T47D (cell line): ENCODE measurements around the gene HRH3.

Experiments used
- DNase-seq, 2 experiments: peaks; one replicate each; pipeline versions ENCODE4 v3.0.0 to v3.0.0-alpha.2; 2011 to 2012; ENCODE audit warnings: low read depth in 1 of 2, low spot score in 1 of 2
- JUND ChIP-seq: IDR thresholded peaks from 2 replicates; pipeline ENCODE4 v1.6.1; 2012; ENCODE audit warnings: low read depth
- in situ Hi-C: cut with HindIII; loops from 2 replicates; pipeline ENCODE4 v1.10.0; 2016; ENCODE audit warnings: low sequenced_read_pairs, low pct_unique_long_range_greater_than_20kb

HRH3 gene

GRCh38 chr20:62203378-62204030 lies 16.6 kb downstream of the HRH3 start:
- DNase-seq = no peak
- in situ Hi-C loops = no loop called here
- TF ChIP-seq JUND = no peak

GRCh38 chr20:62202676-62203377 lies 17.3 kb downstream of the HRH3 start:
- TF ChIP-seq JUND = no peak
- DNase-seq = no peak
- in situ Hi-C loops = no loop called here

GRCh38 chr20:62202083-62202395 lies 18.0 kb downstream of the HRH3 start:
- TF ChIP-seq JUND = no peak
- DNase-seq = no peak
- in situ Hi-C loops = no loop called here

GRCh38 chr20:62201173-62202082 lies 18.6 kb downstream of the HRH3 start:
- DNase-seq = no peak
- TF ChIP-seq JUND = no peak
- in situ Hi-C loops = no loop called here

GRCh38 chr20:62200491-62201172 lies 19.4 kb downstream of the HRH3 start:
- TF ChIP-seq JUND = no peak
- in situ Hi-C loops = no loop called here
- no peak for DNase-seq

GRCh38 chr20:62198931-62199330 lies 21.1 kb downstream of the HRH3 start:
- in situ Hi-C loops = no loop called here
- TF ChIP-seq JUND = no peak
- DNase-seq = no peak

GRCh38 chr20:62198496-62198895 lies 21.6 kb downstream of the HRH3 start:
- in situ Hi-C loops = no loop called here
- DNase-seq = no peak
- no peak for TF ChIP-seq JUND

GRCh38 chr20:62197801-62198200 lies 22.3 kb downstream of the HRH3 start:
- TF ChIP-seq JUND = no peak
- in situ Hi-C loops = no loop called here
- DNase-seq = no peak

- DNase-seq = no peak
- no peak for TF ChIP-seq JUND
- in situ Hi-C loops = no loop called here
Measured at GRCh38 chr20:62197311-62197710, 22.8 kb downstream of the HRH3 start.

- no peak for DNase-seq
- no peak for TF ChIP-seq JUND
- in situ Hi-C loops = no loop called here
Measured at GRCh38 chr20:62196286-62196685, 23.8 kb downstream of the HRH3 start.

GRCh38 chr20:62195736-62196135 lies 24.3 kb downstream of the HRH3 start:
- TF ChIP-seq JUND = no peak
- in situ Hi-C loops = no loop called here
- no peak for DNase-seq

- DNase-seq = no peak
- no peak for TF ChIP-seq JUND
- in situ Hi-C loops = no loop called here
Measured at GRCh38 chr20:62195075-62195405, 25.0 kb downstream of the HRH3 start.
